ENCODE data around the gene PAX8.
"Not testable (repeated sequence)": the region's sequence is repeated elsewhere in the genome, so short reads cannot be mapped to it uniquely, and the experiment has no call there.

PAX8 gene

GRCh38 chr2:113288117-113288673 lies 9.5 kb upstream of the PAX8 start:
- not testable (repeated sequence) for FAIRE-seq

GRCh38 chr2:113285816-113286215 lies 7.1 kb upstream of the PAX8 start:
- no peak for FAIRE-seq

- FAIRE-seq: not testable (repeated sequence)
These were observed 6.3 kb upstream of the PAX8 start for GRCh38 chr2:113284999-113285398.

- FAIRE-seq: no peak
These were observed 5.8 kb upstream of the PAX8 start for GRCh38 chr2:113284476-113284875.

- FAIRE-seq: no peak
These were observed 5.1 kb upstream of the PAX8 start for GRCh38 chr2:113283704-113284284.

- no peak for FAIRE-seq
These were observed 4.2 kb upstream of the PAX8 start for GRCh38 chr2:113282747-113283533.

- no peak for FAIRE-seq
These were observed 3.4 kb upstream of the PAX8 start for GRCh38 chr2:113281910-113282746.

GRCh38 chr2:113278073-113278741 lies 514 bp downstream of the PAX8 start:
- no peak for FAIRE-seq

GRCh38 chr2:113277474-113278072 lies 1.1 kb downstream of the PAX8 start:
- FAIRE-seq: no peak

- FAIRE-seq: no peak
These were observed 1.8 kb downstream of the PAX8 start for GRCh38 chr2:113276761-113277425.

GRCh38 chr2:113276216-113276760 lies 2.4 kb downstream of the PAX8 start:
- no peak for FAIRE-seq

- FAIRE-seq: no peak
These were observed 3.0 kb downstream of the PAX8 start for GRCh38 chr2:113275556-113276215.

- FAIRE-seq: no peak
These were observed 4.3 kb downstream of the PAX8 start for GRCh38 chr2:113274432-113274831.

- no peak for FAIRE-seq
These were observed 4.7 kb downstream of the PAX8 start for GRCh38 chr2:113273981-113274380.

GRCh38 chr2:113273027-113273551 lies 5.6 kb downstream of the PAX8 start:
- no peak for FAIRE-seq

GRCh38 chr2:113272477-113272876 lies 6.2 kb downstream of the PAX8 start:
- no peak for FAIRE-seq

GRCh38 chr2:113268621-113269360 lies 9.9 kb downstream of the PAX8 start:
- FAIRE-seq: no peak

- no peak for FAIRE-seq
These were observed 12.3 kb downstream of the PAX8 start for GRCh38 chr2:113266431-113266830.

- FAIRE-seq: no peak
These were observed 13.9 kb downstream of the PAX8 start for GRCh38 chr2:113264713-113265403.
